SIG-M5 treated with dmso at 0.1 percent for 504 hours (cell line): ENCODE data around the gene MAT2B.

ENCODE experiments used
- DNase-seq: peaks from one replicate; lab custom pipeline; 2025; ENCODE audit not compliant: unreplicated experiment; lab: John Stamatoyannopoulos, UW

MAT2B gene

DNA sequence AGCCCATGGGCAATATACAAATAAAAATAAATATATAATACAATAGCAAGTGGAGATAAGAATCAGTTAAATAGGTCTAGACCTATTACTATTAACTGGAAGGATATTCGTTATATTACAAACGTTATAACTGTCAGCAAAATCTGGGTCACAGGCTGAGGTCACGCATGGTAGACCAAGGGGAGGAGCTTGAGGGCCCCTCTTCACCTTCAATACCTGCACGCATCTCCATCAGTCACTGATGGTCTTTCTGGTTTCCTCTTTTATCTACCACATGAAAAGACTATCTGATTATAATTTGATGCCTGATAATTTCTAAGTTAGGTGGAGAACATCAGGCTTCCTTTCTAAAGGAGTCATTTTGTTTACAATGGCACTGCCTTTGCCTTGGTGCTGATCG lies 43.2 kb downstream of the MAT2B start:
- DNase-seq = no peak

DNA sequence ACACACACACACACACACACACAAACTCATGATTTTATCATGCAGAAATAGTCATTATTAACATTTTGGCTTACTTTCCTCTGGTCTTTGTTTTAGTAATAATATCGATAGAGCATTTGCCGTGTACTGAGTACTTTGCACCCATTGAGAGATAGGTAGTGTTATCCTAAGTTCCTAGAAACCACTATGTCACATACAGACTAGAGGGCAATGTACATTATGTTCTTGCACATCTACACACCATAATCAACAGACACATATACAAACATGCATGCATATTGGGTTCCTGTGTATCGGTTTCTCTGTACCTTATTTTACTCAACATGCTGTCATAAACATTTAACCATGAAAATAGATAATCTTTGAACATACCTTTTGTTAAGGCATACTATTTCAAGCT lies 45.7 kb downstream of the MAT2B start:
- no peak for DNase-seq

DNA sequence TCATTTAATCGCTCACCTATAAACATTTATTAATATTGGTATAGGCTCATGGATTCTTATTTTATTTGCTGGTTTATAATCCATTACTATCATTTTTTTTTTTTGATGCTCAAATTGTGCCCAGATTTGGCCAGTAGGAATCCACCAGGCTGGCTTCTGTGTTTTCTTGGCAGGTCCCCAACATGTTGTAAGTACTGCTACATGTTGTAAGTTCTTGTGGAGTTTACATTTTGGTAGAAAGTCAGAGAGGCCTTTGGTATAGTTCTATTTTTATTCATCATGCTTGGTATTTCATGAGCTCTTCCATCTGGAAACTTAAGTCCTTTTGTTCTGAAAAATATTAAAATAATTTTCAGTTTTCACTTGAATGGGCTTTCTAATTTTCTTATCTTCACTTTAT lies 47.1 kb downstream of the MAT2B start:
- no peak for DNase-seq

DNA sequence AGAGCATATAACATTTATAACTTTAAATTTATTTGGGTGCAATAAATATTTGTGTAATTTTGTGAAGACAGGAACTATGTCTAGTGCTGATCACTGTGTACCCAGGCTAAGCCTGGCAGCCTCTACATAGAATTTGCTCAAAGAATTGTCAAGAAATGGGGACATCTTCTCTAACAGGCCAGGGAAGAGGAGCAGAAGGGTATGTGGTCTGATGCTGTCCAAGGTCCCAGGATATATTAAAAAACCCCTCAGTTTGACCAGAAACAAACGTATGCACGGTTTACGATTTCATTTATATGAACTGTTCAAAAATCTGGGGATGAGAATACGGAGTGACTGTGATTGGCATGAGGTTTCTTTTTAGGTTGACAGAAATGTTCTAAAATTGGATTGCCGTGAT lies 55.9 kb downstream of the MAT2B start:
- DNase-seq = no peak

DNA sequence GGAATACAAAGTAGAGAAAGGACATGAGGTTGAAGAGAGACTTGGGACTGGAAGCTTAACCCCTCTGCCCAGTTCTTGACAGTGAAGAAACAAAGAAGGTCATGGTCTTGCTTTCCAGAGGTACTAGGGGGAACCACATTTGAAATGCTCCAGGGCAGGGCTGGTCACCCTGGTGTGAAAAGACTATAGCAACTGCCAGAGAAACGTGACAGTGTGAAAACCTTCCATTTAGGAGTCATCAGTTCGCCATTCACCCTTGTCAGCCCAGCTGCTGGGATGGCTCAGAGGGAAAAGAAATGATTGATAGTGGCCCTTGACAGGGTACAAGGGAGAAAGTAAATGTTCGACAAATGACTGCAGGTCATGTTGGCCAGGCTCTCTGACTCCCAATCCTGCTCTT lies 56.7 kb downstream of the MAT2B start:
- no peak for DNase-seq

DNA sequence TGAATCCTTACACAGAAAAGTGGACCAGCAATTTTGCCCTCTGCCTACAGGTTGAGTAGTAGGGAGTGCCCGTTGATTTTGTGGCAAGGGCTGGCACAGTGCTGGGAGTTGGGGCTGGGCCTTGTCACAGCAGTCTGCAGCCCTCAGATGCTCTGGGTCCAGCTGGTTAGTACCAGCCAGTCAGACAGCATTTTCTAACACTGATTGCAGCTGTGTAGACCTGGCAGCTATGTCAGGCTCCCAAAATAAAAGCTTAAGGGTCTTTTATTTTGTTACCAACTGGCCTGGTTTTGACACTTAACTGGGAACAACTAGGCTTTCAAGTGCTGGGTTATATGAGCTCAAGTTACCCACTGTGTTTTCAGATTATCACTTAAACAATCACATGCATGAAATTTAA lies 57.7 kb downstream of the MAT2B start:
- DNase-seq = no peak

DNA sequence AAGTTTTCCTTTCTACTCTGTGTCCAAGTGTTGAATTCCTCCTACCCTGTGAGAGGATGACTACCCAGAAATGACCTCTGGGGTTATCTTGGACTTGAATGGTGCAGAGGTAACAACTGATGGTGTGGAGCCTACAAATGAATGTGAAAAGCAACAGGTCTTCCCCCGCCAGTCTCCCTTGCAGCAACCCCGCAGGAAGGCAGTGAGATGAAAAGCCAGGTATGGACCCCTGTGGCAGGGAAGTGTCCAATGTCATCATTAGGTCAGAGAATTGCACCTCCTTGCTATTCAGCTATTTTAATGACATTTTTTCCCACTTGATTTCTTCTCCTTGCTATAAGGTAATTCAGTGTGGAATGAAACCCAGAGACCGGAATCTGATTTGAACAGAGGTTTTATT lies 58.5 kb downstream of the MAT2B start:
- DNase-seq = no peak

DNA sequence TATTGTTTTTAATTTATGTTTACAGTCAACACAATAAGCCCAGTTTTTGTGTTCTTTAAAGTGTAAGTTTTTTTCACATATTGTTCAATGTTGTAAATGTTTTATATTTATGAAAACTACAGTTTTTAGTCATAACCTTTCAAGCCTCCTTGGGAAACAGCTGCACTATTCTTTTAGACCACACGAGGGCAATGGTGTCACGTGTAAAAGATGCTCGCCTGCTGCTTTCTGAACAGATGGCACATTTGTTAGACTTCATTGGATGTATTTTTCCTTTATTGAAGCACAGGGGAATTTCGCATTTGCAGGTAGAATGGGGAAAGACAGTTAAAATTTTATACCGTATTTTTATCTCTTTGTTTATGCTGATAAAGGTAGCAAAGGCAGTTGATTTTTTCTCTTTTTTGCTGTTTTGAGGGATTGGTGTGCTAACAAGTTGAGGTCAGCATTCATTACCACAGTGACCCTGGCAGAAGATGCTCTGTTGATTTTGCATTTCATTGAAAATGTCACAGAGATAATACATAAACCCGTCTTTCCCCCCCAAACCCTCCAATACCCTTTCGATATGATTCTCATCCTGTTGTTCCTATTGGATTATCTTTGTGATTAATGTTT lies 59.0 kb downstream of the MAT2B start:
- peak; percentile 40 for DNase-seq

DNA sequence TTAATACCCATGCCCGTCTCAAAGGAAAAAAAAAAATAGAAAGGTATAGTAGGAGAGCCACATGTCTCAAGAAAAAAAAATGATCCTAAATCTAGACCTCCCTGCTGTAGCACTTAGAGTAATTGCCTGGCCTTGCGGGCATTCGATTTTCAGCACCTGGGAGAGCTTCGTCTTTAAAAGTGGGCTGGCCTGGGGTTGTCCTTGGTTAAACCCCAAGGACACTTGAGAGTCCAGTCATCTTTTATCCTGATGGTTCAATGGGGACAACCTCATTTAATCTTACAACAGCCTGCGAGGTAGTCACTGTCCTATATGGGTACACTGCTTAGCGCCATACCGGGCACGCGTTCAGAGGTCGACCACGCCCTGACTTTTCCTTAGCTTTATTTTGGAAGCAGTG lies 60.1 kb downstream of the MAT2B start:
- DNase-seq = no peak

DNA sequence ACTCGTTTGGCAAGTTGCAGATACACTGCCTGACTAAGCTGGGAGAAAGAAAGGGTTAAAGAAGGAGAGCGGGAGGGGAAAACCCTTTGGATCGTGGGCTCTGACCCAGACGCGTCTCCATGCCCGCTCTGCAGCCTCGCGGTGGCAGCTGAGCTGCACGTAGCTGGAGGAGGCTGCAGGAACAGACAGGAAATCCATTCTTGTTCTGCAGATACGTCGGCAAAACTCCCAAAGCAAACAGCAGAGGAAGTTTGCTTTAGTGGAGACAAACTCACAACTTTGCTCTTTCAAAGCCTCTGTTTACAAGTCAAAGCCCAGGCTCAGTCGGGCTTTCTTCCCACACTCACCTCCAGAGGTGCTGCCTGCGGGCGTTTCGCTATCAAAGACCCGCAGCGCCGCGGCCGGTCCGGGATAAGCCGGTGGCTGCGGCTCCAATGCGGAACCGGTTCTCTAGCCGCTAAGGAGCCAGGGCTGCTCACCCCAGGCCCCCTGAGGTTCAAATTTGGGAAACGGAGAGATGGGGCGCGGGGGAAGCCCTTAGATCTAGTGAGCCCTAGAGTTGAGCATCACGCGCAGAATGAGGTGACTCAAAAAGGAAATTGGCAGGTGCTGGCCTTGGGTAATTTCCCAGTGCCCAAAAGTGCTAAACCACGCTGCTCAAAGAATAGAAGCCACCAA lies 60.7 kb downstream of the MAT2B start:
- DNase-seq = no peak

DNA sequence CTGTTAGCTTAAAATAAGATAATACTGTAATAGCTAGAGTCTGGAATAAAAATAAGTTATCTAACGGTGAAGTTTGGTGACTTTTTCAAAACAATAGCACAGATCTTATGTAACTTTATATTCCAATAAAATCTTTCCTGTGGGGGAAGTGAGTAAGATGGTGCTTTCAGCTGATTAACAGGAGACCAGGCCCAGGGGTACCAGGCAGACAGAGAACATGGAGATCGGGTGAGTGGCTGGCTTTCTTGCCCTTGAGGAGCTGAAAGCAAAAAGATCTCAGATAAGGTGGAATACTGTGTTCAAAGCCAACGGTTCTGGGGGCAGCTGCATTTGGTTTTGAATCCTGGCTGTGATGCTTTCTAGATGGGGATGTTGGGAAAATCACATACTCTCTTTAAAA lies 61.3 kb downstream of the MAT2B start:
- DNase-seq = no peak

DNA sequence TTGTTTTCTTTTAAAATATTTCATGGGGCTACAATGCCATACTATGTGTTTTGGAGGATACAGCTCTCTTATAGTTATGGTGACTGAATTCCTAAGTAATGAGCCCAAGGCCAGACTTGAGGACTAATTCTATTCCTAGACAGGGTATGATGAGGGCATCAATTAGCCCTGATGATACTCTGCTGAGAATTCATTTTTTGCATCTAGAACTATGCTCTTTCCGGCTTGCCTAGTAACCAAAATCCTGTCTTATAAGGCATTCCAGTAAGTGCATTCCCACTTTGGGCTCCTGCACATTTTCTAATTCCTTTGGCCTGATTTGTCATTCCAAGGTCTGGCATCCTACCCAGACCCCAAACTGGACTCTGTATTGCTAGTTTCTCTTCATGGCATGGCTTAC lies 62.4 kb downstream of the MAT2B start:
- DNase-seq = no peak
